ENCODE measurements around the gene DPP6. TPM values are rescaled to one million over a fixed set of nuclear protein-coding genes. Genes with fewer than 3 reads are reported as not detected.

DPP6 gene
- total and polyA plus RNA-seq, 2 of the 8 experiments (the other 6 are each of a cell fraction or from before 2014, with no cell fraction given): 4.7 to 6.8 TPM

- TF ChIP-seq, protein P1, sequence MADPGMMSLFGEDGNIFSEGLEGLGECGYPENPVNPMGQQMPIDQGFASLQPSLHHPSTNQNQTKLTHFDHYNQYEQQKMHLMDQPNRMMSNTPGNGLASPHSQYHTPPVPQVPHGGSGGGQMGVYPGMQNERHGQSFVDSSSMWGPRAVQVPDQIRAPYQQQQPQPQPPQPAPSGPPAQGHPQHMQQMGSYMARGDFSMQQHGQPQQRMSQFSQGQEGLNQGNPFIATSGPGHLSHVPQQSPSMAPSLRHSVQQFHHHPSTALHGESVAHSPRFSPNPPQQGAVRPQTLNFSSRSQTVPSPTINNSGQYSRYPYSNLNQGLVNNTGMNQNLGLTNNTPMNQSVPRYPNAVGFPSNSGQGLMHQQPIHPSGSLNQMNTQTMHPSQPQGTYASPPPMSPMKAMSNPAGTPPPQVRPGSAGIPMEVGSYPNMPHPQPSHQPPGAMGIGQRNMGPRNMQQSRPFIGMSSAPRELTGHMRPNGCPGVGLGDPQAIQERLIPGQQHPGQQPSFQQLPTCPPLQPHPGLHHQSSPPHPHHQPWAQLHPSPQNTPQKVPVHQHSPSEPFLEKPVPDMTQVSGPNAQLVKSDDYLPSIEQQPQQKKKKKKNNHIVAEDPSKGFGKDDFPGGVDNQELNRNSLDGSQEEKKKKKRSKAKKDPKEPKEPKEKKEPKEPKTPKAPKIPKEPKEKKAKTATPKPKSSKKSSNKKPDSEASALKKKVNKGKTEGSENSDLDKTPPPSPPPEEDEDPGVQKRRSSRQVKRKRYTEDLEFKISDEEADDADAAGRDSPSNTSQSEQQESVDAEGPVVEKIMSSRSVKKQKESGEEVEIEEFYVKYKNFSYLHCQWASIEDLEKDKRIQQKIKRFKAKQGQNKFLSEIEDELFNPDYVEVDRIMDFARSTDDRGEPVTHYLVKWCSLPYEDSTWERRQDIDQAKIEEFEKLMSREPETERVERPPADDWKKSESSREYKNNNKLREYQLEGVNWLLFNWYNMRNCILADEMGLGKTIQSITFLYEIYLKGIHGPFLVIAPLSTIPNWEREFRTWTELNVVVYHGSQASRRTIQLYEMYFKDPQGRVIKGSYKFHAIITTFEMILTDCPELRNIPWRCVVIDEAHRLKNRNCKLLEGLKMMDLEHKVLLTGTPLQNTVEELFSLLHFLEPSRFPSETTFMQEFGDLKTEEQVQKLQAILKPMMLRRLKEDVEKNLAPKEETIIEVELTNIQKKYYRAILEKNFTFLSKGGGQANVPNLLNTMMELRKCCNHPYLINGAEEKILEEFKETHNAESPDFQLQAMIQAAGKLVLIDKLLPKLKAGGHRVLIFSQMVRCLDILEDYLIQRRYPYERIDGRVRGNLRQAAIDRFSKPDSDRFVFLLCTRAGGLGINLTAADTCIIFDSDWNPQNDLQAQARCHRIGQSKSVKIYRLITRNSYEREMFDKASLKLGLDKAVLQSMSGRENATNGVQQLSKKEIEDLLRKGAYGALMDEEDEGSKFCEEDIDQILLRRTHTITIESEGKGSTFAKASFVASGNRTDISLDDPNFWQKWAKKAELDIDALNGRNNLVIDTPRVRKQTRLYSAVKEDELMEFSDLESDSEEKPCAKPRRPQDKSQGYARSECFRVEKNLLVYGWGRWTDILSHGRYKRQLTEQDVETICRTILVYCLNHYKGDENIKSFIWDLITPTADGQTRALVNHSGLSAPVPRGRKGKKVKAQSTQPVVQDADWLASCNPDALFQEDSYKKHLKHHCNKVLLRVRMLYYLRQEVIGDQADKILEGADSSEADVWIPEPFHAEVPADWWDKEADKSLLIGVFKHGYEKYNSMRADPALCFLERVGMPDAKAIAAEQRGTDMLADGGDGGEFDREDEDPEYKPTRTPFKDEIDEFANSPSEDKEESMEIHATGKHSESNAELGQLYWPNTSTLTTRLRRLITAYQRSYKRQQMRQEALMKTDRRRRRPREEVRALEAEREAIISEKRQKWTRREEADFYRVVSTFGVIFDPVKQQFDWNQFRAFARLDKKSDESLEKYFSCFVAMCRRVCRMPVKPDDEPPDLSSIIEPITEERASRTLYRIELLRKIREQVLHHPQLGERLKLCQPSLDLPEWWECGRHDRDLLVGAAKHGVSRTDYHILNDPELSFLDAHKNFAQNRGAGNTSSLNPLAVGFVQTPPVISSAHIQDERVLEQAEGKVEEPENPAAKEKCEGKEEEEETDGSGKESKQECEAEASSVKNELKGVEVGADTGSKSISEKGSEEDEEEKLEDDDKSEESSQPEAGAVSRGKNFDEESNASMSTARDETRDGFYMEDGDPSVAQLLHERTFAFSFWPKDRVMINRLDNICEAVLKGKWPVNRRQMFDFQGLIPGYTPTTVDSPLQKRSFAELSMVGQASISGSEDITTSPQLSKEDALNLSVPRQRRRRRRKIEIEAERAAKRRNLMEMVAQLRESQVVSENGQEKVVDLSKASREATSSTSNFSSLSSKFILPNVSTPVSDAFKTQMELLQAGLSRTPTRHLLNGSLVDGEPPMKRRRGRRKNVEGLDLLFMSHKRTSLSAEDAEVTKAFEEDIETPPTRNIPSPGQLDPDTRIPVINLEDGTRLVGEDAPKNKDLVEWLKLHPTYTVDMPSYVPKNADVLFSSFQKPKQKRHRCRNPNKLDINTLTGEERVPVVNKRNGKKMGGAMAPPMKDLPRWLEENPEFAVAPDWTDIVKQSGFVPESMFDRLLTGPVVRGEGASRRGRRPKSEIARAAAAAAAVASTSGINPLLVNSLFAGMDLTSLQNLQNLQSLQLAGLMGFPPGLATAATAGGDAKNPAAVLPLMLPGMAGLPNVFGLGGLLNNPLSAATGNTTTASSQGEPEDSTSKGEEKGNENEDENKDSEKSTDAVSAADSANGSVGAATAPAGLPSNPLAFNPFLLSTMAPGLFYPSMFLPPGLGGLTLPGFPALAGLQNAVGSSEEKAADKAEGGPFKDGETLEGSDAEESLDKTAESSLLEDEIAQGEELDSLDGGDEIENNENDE (IDR thresholded peaks at IDR 0.05; ENCODE audit: insufficient replicate concordance, low read length): no peak
Measured at GRCh38 chr7:154167807-154168206, 115.6 kb downstream of the DPP6 start (continued).
